Erythroblast (primary cell): ENCODE measurements around the gene IQSEC1.

Source experiments
- GATA1 ChIP-seq: IDR thresholded peaks from 2 replicates; pipeline ENCODE4 v1.6.1; 2011; ENCODE audit warnings: low read depth, mild to moderate bottlenecking, control low read depth, low read length, moderate library complexity
- POLR2A ChIP-seq: IDR thresholded peaks from 2 replicates; pipeline ENCODE4 v1.6.1; 2011; ENCODE audit warnings: mild to moderate bottlenecking, low read length

DNA sequence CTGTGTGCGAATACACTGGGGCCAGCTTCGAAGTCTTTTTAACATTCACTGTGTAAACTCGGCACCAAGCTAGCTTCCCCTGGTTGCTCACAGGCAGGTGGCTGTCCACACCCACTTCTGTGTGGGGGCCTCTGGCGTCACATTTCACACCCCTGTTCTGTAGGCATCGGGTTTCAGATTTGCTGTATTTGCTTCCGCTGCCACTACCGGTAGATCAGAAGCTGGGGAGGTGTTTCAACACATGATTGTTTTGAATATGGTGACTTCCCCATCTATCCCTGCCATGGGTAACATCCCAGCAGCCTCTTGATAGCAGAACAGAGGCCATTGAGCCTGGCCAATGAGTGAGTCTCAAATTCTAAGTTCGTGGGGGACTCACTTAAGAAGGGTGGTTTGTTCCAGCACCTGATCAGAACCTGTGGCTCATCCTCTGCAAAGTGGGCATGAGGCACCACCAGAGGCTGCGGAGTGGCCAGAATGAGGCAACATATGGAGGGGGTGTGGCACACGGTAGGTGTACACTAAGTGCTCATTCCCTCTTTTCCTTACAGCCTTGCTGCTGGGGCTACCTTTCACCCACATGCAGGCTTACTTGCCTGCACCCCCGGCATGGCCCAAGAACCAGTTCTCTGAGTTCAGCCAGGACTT, 61.5 kb downstream of the IQSEC1 start:
- TF ChIP-seq POLR2A (no peak), GATA1 (no peak)
